ENCODE data around the gene TUFM. TPM values are rescaled to one million over a fixed set of nuclear protein-coding genes. Genes with fewer than 3 reads are reported as not detected.
A peak's percentile ranks its signal among the peaks of the same experiment; 100 is the strongest.

Gene TUFM
- total RNA-seq, 1 experiment from 2014 or later = 207 TPM

DNA sequence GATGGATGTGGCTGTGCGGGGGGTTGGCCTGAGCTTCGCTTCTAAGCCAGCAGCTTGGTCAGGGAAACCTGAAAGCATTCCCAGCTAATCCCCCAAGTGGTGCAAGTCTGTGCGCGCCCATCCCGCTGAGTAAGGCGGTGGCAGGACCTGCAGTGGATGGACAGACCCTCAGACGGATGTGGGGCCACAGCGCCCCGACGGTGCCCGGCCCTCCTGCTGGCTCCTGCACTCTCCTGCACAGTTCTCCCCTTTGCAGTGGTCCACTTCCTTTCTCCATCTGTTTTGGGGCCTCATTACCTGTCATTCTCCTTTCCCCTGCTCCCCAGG lies 34.4 kb upstream of the TUFM start:
- Histone ChIP-seq H2BK120ac (ENCODE audit: low read depth, low read length, poor library complexity, severe bottlenecking) (no peak overlapping the region), H2AK5ac (ENCODE audit: insufficient read length, low read length) (no peak overlapping the region), H3K23ac (ENCODE audit: insufficient read length, low read depth, low read length) (no peak overlapping the region), H3K27me3 (ENCODE audit: insufficient read depth, low read length) (peaks cover 6% of the 10 kb centered on the region; the same call in 1 of the 2 replicates), H3K56ac (ENCODE audit: insufficient read length, low read depth, low read length) (no peak overlapping the region), H3K27ac (ENCODE audit: insufficient read length, low read depth, low read length) (no peak overlapping the region), H3T11ph (ENCODE audit: low read length) (no peak overlapping the region), H3K4me2 (ENCODE audit: insufficient read depth, insufficient read length, low read length) (peak overlapping the region; percentile 64), H4K8ac (replicated peaks; ENCODE audit: insufficient read length, low read depth, low read length) (no peak overlapping the region), H2BK20ac (ENCODE audit: low read depth, low read length, poor library complexity, severe bottlenecking) (no peak overlapping the region), H4K20me1 (ENCODE audit: control insufficient read depth, insufficient read depth, insufficient read length) (no peaks in the 10 kb centered on the region), H3K14ac (ENCODE audit: insufficient read depth, low read length) (no peak overlapping the region), H3K4me1 (ENCODE audit: insufficient read depth, low read length) (peaks cover 6% of the 10 kb centered on the region; the same call in 1 of the 2 replicates), H3K79me1 (ENCODE audit: insufficient read depth, low read depth, low read length, poor library complexity, severe bottlenecking) (no peaks in the 10 kb centered on the region), H3K9me3 (ENCODE audit: control insufficient read depth, low read depth, low read length) (no peaks in the 10 kb centered on the region), H4K91ac (ENCODE audit: insufficient read length, low read depth, low read length) (no peak overlapping the region), H2BK15ac (ENCODE audit: low read depth, low read length) (no peak overlapping the region), H2BK12ac (ENCODE audit: insufficient read length, low read depth, low read length) (no peak overlapping the region), H2BK5ac (ENCODE audit: insufficient read length, low read length) (no peak overlapping the region), H3K23me2 (ENCODE audit: insufficient read length, low read depth, low read length, poor library complexity, severe bottlenecking) (peaks cover 11% of the 10 kb centered on the region), H3K18ac (ENCODE audit: insufficient read length, low read depth, low read length) (no peak overlapping the region), H3K79me2 (ENCODE audit: insufficient read depth, low read length) (no peaks in the 10 kb centered on the region), H4K5ac (ENCODE audit: insufficient read length, low read depth, low read length) (no peak overlapping the region), H3K4ac (ENCODE audit: low read depth, low read length) (no peak overlapping the region), H3K9ac (ENCODE audit: extremely low read depth, insufficient read length, low read length) (no peak overlapping the region), H2AFZ (ENCODE audit: low read length) (no peak overlapping the region)
- H3K4me1 Mint-ChIP-seq = peaks cover 33 to 62% of the 10 kb centered on the region in 2 experiments
- peaks cover 18% of the 10 kb centered on the region for H3K27me3 Mint-ChIP-seq (ENCODE audit: low read depth)
- peaks cover 0 to 4% (median 4%) of the 10 kb centered on the region in 3 experiments; a peak in 3 of 7 replicates for H3K36me3 Mint-ChIP-seq (ENCODE audit: insufficient read depth in 1 of 3, low read depth in 3 of 3)
- H3K27ac Mint-ChIP-seq = no peak overlapping the region
- no CpG with 5 or more reads among the region's 11 CpGs for WGBS (ENCODE audit: extremely low coverage, insufficient read length, low lambda C conversion rate)
- peak; percentile 49 for DNase-seq
- H3K4me3 Mint-ChIP-seq = peak overlapping the region; percentile 87 to 95
- no peaks in the 10 kb centered on the region; a peak in 1 of 5 replicates for H3K9me3 Mint-ChIP-seq
- no peak for TF ChIP-seq CTCF (conservative IDR thresholded peaks at IDR 0.05)
